ENCODE measurements around the gene TTC28. TPM values are rescaled to one million over a fixed set of nuclear protein-coding genes. Genes with fewer than 3 reads are reported as not detected.

Gene TTC28
- total RNA-seq, 1 donor = 19.7 TPM

GRCh38 chr22:27985323-27986275 lies 694.0 kb downstream of the TTC28 start:
- no peak for DNase-seq (ENCODE audit: low read depth in 2 of 3, low spot score in 2 of 3)

GRCh38 chr22:27984723-27985122 lies 694.9 kb downstream of the TTC28 start:
- DNase-seq (ENCODE audit: low read depth in 2 of 3, low spot score in 2 of 3) = no peak

DNA sequence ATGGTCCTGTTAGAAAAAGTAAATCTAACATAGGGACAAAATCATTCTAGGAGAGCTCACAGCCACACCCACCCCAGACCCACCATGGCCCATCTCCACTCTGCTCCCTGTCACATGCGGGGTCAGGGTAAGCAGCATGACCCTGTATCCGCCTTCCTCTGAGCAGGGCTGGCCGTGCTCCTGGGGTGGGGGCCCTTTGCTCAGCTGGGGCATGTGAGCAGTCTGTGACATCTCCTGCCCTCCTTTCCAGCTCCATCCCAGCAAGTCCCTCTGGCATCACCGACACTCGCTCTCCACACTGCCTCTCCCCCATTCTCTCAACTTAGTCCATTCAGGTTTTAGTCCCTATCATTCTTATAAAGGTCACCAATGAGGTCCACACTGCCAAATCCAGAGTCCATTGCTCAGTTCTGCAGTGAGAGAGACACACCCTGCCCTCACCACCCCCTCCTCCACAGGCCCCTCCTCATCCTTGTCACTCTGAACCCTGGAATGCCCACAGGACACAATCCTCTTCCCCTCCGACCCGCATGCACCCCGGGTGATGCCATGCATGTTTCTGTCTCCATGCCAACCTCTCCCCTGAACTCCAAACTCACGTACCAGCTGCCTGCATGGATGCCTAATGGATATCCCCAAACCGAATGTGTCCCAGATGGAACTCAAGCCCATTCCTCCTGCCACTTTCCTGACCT lies 695.5 kb downstream of the TTC28 start:
- no peak for DNase-seq (ENCODE audit: low read depth in 2 of 3, low spot score in 2 of 3)

DNA sequence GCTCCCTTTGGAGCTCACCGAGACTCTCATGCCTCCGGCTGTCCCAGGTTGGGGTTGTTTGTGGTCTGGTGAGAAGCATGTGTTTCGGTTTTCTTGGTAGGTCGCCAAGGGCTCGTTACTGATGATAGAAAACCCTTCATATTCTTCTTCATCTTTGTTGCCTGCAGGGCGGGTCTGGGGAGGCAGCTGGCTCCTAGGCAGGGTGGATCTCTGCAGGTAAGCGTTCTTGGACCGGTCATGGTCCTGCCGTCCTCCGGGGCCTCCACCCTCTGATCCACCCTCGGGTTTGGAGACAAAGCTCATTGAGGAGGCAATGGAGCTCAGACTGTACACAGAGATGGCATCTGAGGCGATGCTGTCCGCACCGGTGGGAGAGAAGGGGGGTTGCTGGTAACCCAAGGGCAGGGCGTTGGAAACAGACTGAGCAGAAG lies 696.3 kb downstream of the TTC28 start:
- no peak for DNase-seq (ENCODE audit: low read depth in 2 of 3, low spot score in 2 of 3)

- no peak for DNase-seq (ENCODE audit: low read depth in 2 of 3, low spot score in 2 of 3)
Measured at GRCh38 chr22:27982630-27983180, 696.9 kb downstream of the TTC28 start.

DNA sequence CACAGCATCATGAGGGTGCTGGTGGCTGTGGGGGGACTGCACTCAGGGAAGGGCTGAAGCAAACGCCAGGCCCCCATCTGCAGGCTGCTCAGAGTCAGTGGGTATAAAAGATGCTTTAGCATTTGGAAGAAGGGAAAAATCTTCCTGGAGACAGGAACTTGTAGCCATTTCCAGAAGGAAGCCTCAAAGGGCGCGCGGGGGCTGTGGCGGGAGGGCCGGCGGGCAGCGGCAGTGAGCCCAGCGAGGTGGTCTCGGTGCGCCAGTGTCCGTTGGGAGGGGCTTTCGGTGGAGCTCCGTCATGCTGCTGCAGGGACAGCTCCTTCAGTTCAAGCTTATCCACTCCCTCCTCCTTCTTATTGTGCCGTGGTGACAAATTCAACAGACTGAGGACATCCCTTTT lies 697.5 kb downstream of the TTC28 start:
- DNase-seq (ENCODE audit: low read depth in 2 of 3, low spot score in 2 of 3) = no peak

DNA sequence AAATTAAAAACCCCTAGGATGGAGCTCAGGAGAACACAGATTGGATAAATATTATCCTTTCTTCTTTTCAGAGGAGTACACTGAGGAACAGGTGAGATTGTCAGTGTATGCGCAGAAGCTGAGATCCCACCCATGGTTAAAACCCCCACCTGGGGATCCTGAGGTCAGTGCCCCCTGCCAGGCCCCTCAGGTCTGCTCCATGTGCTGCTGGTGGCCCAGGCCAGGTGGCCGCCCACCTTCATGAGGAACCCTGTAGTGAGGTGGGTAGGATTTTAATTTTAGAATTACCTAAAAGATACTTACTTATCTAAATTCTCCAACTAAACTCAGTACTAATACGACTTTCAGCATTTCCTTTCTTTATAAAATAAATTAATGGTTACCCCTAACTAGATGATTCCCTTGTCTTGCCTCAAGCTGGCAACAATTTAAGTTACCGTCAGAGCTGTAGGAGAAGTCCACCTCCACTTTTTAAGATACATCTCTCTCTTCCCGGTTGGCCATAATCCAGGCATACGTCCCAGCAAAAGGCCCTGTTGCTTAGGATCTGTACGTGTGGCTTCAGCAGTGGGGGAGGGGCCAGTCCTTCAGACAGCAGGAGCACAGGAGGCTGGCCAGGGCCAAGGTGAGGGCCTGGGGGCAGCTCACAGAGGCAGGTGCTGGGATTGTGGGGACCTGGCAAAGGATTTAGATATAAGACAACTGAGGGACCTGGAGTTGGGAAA lies 699.1 kb downstream of the TTC28 start:
- DNase-seq (ENCODE audit: low read depth in 2 of 3, low spot score in 2 of 3) = no peak

- no peak for DNase-seq (ENCODE audit: low read depth in 2 of 3, low spot score in 2 of 3)
Measured at GRCh38 chr22:27978802-27979201, 700.8 kb downstream of the TTC28 start.

- no peak for DNase-seq (ENCODE audit: low read depth in 2 of 3, low spot score in 2 of 3)
Measured at GRCh38 chr22:27978317-27978716, 701.3 kb downstream of the TTC28 start.

- no peak for DNase-seq (ENCODE audit: low read depth in 2 of 3, low spot score in 2 of 3)
Measured at GRCh38 chr22:27976586-27976985, 703.1 kb downstream of the TTC28 start.

- no peak for DNase-seq (ENCODE audit: low read depth in 2 of 3, low spot score in 2 of 3)
Measured at GRCh38 chr22:27975381-27976013, 704.1 kb downstream of the TTC28 start.

- no peak for DNase-seq (ENCODE audit: low read depth in 2 of 3, low spot score in 2 of 3)
Measured at GRCh38 chr22:27973846-27974245, 705.8 kb downstream of the TTC28 start.

GRCh38 chr22:27972732-27973698 lies 706.6 kb downstream of the TTC28 start:
- no peak for DNase-seq (ENCODE audit: low read depth in 2 of 3, low spot score in 2 of 3)

DNA sequence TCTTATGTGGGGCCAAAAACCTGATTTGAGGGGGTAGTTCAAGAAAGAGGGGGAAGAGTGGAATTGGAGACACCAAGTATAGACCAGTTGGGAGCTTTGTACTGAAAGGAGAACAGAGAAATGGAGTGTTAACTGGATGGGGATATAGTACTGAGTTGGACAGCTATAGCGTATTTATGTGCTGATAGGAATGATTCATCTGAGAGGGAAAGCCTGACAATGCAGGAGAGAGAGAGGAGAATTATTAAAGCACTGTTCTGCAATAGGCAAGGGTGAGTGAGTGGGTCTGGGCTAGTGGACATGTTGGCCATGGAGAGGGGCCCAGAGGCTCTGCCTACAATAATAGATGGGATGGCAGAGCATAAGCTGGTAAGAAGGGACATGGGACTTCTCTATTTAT lies 707.7 kb downstream of the TTC28 start:
- DNase-seq (ENCODE audit: low read depth in 2 of 3, low spot score in 2 of 3) = no peak

GRCh38 chr22:27970596-27971220 lies 708.9 kb downstream of the TTC28 start:
- DNase-seq (ENCODE audit: low read depth in 2 of 3, low spot score in 2 of 3) = no peak

DNA sequence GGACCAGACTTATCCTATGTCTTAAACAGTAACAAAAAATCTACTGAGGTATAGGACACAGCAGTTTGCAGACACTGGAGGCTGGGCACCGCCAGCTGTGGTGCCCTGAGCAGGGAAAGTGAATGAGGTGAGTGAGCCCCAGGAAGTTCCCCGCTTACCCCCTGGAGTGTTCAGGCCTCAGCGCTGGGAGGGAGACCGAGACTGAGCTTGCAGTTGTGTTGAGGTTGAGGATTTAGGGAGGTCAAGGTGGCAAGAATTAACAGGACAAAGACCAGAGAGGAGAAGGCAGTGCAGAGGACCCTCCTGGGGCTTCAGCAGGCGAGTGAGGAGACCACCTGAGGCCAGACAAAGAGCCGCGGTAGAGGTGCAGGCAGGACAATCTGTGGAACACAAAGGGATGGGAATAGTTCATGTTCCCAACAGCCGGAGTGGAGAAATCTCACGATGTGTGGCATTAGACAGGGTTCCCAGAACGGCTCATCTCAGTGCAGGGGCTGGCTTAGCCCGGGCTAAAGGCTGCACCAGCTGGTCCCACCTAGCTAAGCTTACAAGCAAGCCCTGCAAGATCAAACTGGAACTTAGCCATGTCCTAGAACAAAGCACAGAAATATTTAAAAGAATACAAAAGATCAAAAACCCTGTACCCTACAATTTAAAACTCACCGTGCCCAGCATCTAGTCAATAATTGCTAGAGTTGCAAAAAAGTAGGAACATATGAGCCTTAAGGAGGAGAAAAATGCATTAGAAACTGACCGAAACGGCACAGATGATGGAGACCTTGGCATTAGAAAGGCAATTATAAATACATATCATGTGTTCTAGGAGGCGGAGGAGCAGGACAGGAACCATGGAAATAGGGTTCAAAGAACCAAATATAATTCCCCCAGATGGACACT lies 713.2 kb downstream of the TTC28 start:
- no peak for DNase-seq (ENCODE audit: low read depth in 2 of 3, low spot score in 2 of 3)

- no peak for DNase-seq (ENCODE audit: low read depth in 2 of 3, low spot score in 2 of 3)
Measured at GRCh38 chr22:27962268-27963044, 717.2 kb downstream of the TTC28 start.

Measured in hematopoietic multipotent progenitor cell (in vitro differentiated cells).